ENCODE measurements around the gene AUTS2.

Gene AUTS2

DNA sequence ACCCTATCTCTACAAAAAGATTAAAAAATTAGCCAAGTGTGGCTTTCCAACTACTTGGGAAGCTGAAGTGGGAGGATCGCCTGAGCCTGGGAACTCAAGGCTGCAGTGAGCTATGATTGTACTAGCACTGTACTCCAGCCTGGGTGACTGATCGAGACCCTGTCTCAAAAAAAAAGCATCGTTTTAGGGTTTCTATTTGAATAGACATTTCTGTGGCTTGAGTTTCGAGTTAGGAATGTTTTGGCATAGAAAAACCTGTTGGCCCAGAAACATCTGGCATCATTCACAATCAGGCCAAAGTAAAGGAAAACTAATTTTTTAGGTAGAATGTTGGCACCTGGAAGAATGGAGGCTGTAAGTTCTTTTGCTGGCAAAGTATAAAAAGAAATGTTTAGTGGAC is 72.4 kb downstream of the AUTS2 start:
- TF ChIP-seq, protein P1, sequence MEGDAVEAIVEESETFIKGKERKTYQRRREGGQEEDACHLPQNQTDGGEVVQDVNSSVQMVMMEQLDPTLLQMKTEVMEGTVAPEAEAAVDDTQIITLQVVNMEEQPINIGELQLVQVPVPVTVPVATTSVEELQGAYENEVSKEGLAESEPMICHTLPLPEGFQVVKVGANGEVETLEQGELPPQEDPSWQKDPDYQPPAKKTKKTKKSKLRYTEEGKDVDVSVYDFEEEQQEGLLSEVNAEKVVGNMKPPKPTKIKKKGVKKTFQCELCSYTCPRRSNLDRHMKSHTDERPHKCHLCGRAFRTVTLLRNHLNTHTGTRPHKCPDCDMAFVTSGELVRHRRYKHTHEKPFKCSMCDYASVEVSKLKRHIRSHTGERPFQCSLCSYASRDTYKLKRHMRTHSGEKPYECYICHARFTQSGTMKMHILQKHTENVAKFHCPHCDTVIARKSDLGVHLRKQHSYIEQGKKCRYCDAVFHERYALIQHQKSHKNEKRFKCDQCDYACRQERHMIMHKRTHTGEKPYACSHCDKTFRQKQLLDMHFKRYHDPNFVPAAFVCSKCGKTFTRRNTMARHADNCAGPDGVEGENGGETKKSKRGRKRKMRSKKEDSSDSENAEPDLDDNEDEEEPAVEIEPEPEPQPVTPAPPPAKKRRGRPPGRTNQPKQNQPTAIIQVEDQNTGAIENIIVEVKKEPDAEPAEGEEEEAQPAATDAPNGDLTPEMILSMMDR (IDR thresholded peaks at IDR 0.05; ENCODE audit: extremely low read depth, missing control alignments), result no peak
- DNase-seq (ENCODE audit: low spot score), result no peak

DNA sequence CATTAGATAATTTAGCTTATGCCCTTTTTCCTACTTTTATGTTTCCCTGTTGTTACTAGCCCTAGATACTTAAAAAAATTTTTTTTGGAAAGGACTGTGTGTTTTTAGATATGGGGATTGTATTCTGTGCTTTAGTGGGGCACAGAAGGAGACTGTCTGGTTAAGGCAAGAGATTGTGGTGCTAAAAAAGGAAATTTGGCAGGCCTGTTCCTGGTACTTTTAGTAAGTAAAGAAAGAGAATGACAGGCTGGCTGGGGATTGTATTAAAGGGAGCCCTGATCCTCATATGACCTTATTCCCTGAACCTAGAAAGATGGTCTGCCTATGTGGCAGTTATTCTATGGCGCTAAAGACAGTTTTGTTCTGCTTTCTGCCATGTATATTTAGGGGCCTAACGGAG is 74.8 kb downstream of the AUTS2 start:
- TF ChIP-seq, protein P1 (IDR thresholded peaks at IDR 0.05; ENCODE audit: extremely low read depth, missing control alignments), result no peak
- no peak for DNase-seq (ENCODE audit: low spot score)

DNA sequence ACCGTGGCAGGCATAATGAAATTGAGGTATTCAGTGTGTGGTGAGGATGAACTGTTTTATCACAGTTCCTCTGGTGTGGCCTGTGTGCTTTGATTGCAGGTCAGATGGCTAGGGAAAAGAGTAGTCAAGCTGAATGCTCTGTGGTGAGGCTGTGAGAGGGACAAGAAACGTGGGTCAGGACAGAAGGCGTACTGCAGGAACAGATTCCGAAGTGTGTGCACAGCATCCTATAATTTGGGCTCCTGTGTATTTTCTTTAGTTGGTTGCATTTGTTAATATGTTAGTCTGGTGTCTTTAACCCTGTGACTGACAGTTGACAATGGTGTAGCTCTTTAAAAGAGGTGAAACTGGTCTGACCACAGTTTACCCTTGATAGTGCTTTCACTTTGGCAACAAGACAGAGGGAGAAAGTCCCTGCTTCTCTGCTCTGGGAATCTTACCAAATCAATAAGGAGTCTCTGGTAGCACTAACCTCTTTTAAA is 76.5 kb downstream of the AUTS2 start:
- DNase-seq (ENCODE audit: low spot score), result peak; percentile 38
- TF ChIP-seq, protein P1 (IDR thresholded peaks at IDR 0.05; ENCODE audit: extremely low read depth, missing control alignments), result no peak

DNA sequence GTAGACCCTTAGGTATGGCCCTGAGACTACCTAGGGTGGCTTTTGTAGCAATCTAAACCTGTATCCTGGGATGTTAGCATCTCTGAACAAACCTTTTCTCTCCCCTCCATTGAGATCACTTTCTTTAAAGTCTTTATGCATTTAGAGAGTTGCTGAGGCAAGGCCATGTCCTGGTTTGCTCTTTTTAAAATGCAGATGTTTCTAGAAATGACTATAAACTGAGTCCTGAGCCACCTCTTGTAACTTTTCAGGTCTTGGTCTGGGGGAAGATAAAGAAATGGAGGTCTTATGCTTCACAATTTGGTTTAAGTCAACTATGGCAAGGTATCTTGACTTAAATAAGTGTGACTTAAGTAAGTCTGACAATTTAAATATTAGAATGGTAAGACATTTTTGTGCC is 78.0 kb downstream of the AUTS2 start:
- DNase-seq (ENCODE audit: low spot score), result no peak
- TF ChIP-seq, protein P1 (IDR thresholded peaks at IDR 0.05; ENCODE audit: extremely low read depth, missing control alignments), result no peak

DNA sequence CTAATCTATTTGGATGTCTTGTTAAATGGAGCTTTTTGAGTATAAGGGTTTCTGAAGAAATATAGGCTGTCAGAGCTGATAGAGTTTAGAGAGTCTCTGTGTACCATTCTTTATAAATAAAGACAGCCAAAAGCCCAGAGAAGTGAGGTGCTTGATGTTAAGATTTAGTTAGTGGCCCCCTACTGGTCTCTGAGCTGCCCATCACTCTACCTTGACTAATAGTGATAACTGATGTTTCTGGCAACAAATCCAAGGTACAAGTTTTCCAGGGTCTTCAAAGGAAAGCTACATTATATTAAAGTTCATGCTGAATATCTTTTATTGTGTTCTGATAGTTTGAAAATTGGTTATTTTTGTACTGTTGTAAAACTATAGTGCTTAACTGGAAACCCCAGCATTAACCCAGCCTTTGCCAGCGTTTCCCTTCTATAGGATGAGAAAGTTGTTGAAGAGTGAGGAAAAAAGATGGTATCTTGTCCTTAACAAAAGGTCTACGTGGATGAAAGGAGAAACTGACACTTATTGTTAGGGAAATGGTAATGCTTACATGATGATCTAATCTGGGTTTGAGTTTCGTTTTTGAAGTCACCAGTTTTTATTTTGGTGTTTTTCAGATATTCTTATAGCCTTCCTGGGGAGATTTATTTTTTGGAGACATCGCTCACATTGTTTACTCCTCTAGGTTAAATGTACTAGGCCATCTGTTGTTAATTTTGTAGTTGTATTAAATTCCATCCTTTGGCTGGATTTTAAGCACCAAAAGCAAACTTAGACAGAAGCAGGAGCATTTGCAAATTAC is 79.0 kb downstream of the AUTS2 start:
- no peak for DNase-seq (ENCODE audit: low spot score)

DNA sequence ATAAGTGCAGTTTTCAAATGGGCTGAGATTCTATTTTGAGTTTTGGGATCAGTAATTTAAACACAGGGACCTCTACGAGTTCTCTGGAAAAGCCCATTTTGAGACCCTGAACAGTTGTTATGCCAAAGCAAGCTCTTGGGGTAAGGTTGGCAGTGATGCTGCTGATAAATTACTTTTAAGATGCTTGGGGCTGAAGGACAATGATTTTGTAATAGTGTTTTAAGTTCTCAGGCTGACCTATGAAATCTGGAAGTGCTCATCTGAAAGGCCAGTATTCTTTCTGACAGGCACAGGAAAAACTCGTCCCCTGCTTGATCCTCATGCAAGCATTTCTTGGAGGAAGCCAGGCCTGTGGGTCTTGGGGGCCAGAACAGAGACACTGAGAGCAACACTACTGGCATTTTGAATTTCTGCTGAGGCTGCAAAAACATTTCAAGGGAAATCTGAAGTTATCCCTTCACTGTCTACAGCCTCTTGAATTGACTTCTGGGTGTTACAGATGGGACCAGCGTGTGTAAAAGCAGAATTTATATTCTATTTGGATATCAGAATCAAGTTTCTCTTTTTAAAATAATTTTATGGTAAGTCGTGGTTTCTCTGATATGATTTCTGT is 79.7 kb downstream of the AUTS2 start:
- no peak for DNase-seq (ENCODE audit: low spot score)
- TF ChIP-seq, protein P1 (IDR thresholded peaks at IDR 0.05; ENCODE audit: extremely low read depth, missing control alignments), result no peak

More for the DNA sequence above, 79.0 kb downstream of the AUTS2 start:
- TF ChIP-seq, protein P1 (IDR thresholded peaks at IDR 0.05; ENCODE audit: extremely low read depth, missing control alignments), result no peak

DNA sequence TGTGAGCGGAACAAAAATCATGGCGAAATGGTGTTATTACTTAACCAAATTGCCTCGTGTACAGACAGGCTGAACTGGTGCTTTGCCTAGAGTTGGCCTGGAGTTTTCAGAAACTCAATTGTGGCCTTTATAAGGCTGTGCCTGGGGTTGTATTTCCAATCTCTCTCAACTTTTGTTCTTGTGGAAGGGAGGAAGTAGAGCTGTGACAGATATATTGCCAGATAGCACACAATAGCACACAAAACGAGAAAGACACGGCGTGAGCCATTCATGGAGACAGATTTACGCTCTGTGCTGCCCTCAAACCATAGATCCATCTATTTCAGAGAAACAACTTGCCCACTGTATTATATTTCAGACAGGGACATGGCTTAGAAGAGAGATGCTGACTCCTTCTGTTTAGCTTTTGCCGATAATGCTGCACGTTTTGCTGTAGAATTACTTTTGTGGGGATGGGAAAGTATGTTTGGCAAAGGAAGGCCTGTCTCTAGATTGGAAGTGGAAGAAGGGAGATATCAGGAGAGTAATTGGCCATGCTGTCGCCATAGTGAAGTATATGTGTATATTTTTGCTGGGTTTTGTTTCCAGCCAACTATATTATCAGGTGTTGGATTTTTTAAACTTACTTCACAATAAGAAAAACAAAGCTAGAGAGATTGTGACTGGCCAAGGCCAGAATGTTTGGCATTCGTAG is 80.4 kb downstream of the AUTS2 start:
- no peak for DNase-seq (ENCODE audit: low spot score)
- TF ChIP-seq, protein P1 (IDR thresholded peaks at IDR 0.05; ENCODE audit: extremely low read depth, missing control alignments), result no peak
